ENCODE measurements around the gene RDX.

GRCh38 chr11:110230377-110230776 lies 66.0 kb downstream of the RDX start:
- TF ChIP-seq CTCF (conservative IDR thresholded peaks at IDR 0.05; ENCODE audit: low read length) = no peak
- no peak for TF ChIP-seq EZH2phosphoT487 (IDR thresholded peaks at IDR 0.05; ENCODE audit: borderline replicate concordance, low read depth, low read length)

Data from OCI-LY7 (cell line).